OCI-LY1 (cell line): ENCODE results near the gene SPOUT1.
"Not testable (repeated sequence)": the region's sequence is repeated elsewhere in the genome, so short reads cannot be mapped to it uniquely, and the experiment has no call there.

Experiments used
- H2AFZ ChIP-seq: fragments of 200-600 bp; sonication (generic), shearing (Covaris generic); 2 replicates; pipeline ENCODE4 v1.6.0; 2014; ENCODE audit warnings: antibody characterized with exemption, mild to moderate bottlenecking, low read length
- H3F3A ChIP-seq: fragments of 200-600 bp; sonication (generic), shearing (Covaris generic); 2 replicates; pipeline ENCODE4 v1.6.0; 2014; ENCODE audit warnings: mild to moderate bottlenecking, antibody characterized with exemption, low read length, moderate library complexity; ENCODE audit not compliant: insufficient read depth
- H3K27ac ChIP-seq: fragments of 200-600 bp; sonication (generic); 2 replicates; pipeline ENCODE4 v1.5.1; 2014; ENCODE audit warnings: low read length, mixed run types, mild to moderate bottlenecking, low read depth; ENCODE audit not compliant: poor library complexity, severe bottlenecking
- H3K27me3 ChIP-seq: fragments of 200-600 bp; sonication (generic); 2 replicates; pipeline ENCODE4 v1.6.0; 2014; ENCODE audit warnings: antibody characterized with exemption, mild to moderate bottlenecking, low read length, moderate library complexity; ENCODE audit not compliant: insufficient read depth
- H3K36me3 ChIP-seq: fragments of 200-600 bp; sonication (generic); 2 replicates; pipeline ENCODE4 v1.6.1; 2014; ENCODE audit warnings: mild to moderate bottlenecking, antibody characterized with exemption, low read length, moderate library complexity, mixed read lengths; ENCODE audit not compliant: insufficient read depth
- H3K4me1 ChIP-seq: fragments of 200-600 bp; sonication (generic); 2 replicates; pipeline ENCODE4 v1.5.1; 2014; ENCODE audit warnings: mild to moderate bottlenecking, low read length, moderate library complexity; ENCODE audit not compliant: insufficient read depth, severe bottlenecking
- H3K4me2 ChIP-seq: fragments of 200-600 bp; sonication (generic), shearing (Covaris generic); 2 replicates; pipeline ENCODE4 v1.6.1; 2014; ENCODE audit warnings: low read length
- H3K4me3 ChIP-seq: fragments of 200-600 bp; sonication (generic); 2 replicates; pipeline ENCODE4 v1.5.1; 2014; ENCODE audit warnings: low read length, low read depth, mild to moderate bottlenecking, mixed read lengths; ENCODE audit not compliant: poor library complexity, severe bottlenecking
- H3K79me2 ChIP-seq: fragments of 200-600 bp; shearing (Covaris generic); 2 replicates; pipeline ENCODE4 v1.6.1; 2016; ENCODE audit warnings: mixed run types, low read length, mixed read lengths; ENCODE audit not compliant: insufficient read depth
- H3K9ac ChIP-seq: fragments of 200-600 bp; sonication (generic), shearing (Covaris generic); 2 replicates; pipeline ENCODE4 v1.6.1; 2014; ENCODE audit warnings: mild to moderate bottlenecking, low read length, mixed read lengths
- H3K9me2 ChIP-seq: fragments of 200-600 bp; sonication (generic), shearing (Covaris generic); 2 replicates; pipeline ENCODE4 v1.6.1; 2014; ENCODE audit warnings: low read depth, mild to moderate bottlenecking, low read length, mixed read lengths
- H3K9me3 ChIP-seq: fragments of 200-600 bp; shearing (Covaris generic); 2 replicates; pipeline ENCODE4 v1.6.1; 2014; ENCODE audit warnings: low read length, mixed read lengths
- H4K20me1 ChIP-seq: fragments of 200-600 bp; sonication (generic), shearing (Covaris generic); 2 replicates; pipeline ENCODE4 v1.6.0; 2016; ENCODE audit warnings: mild to moderate bottlenecking, low read length; ENCODE audit not compliant: insufficient read depth
- CTCF ChIP-seq: fragments of 200-600 bp; sonication (generic), shearing (Covaris generic); IDR thresholded peaks from 2 replicates; pipeline ENCODE4 v1.5.1; 2017; ENCODE audit warnings: mild to moderate bottlenecking, antibody characterized with exemption, low read length, moderate library complexity, mixed read lengths
- EZH2 ChIP-seq: fragments of 200-600 bp; sonication (generic), shearing (Covaris generic); IDR thresholded peaks from 2 replicates; pipeline ENCODE4 v1.8.0; 2017; ENCODE audit warnings: borderline replicate concordance, mixed run types, mild to moderate bottlenecking, antibody characterized with exemption, low read length, moderate library complexity, mixed read lengths

The SPOUT1 gene

GRCh38 chr9:128782669-128783068, 46.9 kb downstream of the SPOUT1 start:
- Histone ChIP-seq H3K9ac (no peak overlapping the region), H3K9me2 (no peaks in the 10 kb centered on the region), H3K79me2 (peaks cover 1% of the 10 kb centered on the region; the same call in 1 of the 2 replicates), H3K36me3 (no peaks in the 10 kb centered on the region), H2AFZ (no peak overlapping the region), H3K4me3 (no peak overlapping the region), H3F3A (no peaks in the 10 kb centered on the region), H3K4me2 (no peak overlapping the region), H4K20me1 (no peaks in the 10 kb centered on the region), H3K9me3 (peaks cover 10% of the 10 kb centered on the region; the same call in 1 of the 2 replicates), H3K27me3 (no peaks in the 10 kb centered on the region), H3K27ac (no peak overlapping the region), H3K4me1 (peaks cover 14% of the 10 kb centered on the region)
- TF ChIP-seq EZH2: no peak
- no peak for TF ChIP-seq CTCF

- no peaks in the 10 kb centered on the region for H4K20me1 ChIP-seq
- no peaks in the 10 kb centered on the region for H3F3A ChIP-seq
- no peak overlapping the region for H3K4me2 ChIP-seq
- H3K9me3 ChIP-seq: peaks cover 10% of the 10 kb centered on the region; the same call in 1 of the 2 replicates
- no peak overlapping the region for H3K4me3 ChIP-seq
- TF ChIP-seq EZH2 (no peak), CTCF (no peak)
- H2AFZ ChIP-seq: no peak overlapping the region
- H3K79me2 ChIP-seq: no peaks in the 10 kb centered on the region
- no peak overlapping the region for H3K27ac ChIP-seq
- no peaks in the 10 kb centered on the region for H3K27me3 ChIP-seq
- no peak overlapping the region for H3K9ac ChIP-seq
- no peaks in the 10 kb centered on the region for H3K36me3 ChIP-seq
- no peaks in the 10 kb centered on the region for H3K9me2 ChIP-seq
- peaks cover 8% of the 10 kb centered on the region for H3K4me1 ChIP-seq
These were observed 48.2 kb downstream of the SPOUT1 start for GRCh38 chr9:128781187-128782070.

GRCh38 chr9:128780093-128780492, 49.5 kb downstream of the SPOUT1 start:
- H3K27ac ChIP-seq, H3K9me2 ChIP-seq: not testable (repeated sequence)

More at GRCh38 chr9:128780093-128780492, 49.5 kb downstream of the SPOUT1 start:
- H3K9me3 ChIP-seq: peaks cover 14% of the 10 kb centered on the region
- H4K20me1 ChIP-seq, H3K9ac ChIP-seq, H3K79me2 ChIP-seq, H3K4me1 ChIP-seq, H3K27me3 ChIP-seq, H3K36me3 ChIP-seq, H3F3A ChIP-seq, H3K4me3 ChIP-seq, H3K4me2 ChIP-seq, H2AFZ ChIP-seq: not testable (repeated sequence)
